GM10248 (cell line): ENCODE data around the gene SEC14L6.

ENCODE experiments used
- CTCF ChIA-PET: fragments of 300-600 bp; sonication (Branson Sonifier 250); formaldehyde crosslinking; extraction: SDS; loops from one replicate; lab custom pipeline; 2021; ENCODE audit warnings: antibody characterized with exemption; lab: Yijun Ruan, JAX
- POLR2A ChIA-PET: fragments of 350-650 bp; sonication (Branson Sonifier 250); formaldehyde crosslinking; extraction: SDS; loops from one replicate; lab custom pipeline; 2020; ENCODE audit warnings: antibody characterized with exemption; lab: Yijun Ruan, JAX
- DNase-seq: peaks from one replicate; pipeline ENCODE4 v3.0.0; 2012; ENCODE audit errors: extremely low spot score
- CTCF ChIP-seq: IDR thresholded peaks from 2 replicates; pipeline ENCODE4 v1.5.1; 2012; ENCODE audit warnings: mild to moderate bottlenecking, low read depth; ENCODE audit errors: extremely low read depth, missing control alignments, control extremely low read depth

Gene SEC14L6

GRCh38 chr22:30502153-30502552 is 44.4 kb downstream of the SEC14L6 start:
- no peak for TF ChIP-seq CTCF
- no peak for DNase-seq
- POLR2A ChIA-PET: no interaction called here
- CTCF ChIA-PET: interaction anchor here (1.0 to 1.4 kb wide), 2 partner anchors 12 to 16 kb away, joined by 3 to 4 read pairs; no protein-coding TSS in a partner anchor

DNA sequence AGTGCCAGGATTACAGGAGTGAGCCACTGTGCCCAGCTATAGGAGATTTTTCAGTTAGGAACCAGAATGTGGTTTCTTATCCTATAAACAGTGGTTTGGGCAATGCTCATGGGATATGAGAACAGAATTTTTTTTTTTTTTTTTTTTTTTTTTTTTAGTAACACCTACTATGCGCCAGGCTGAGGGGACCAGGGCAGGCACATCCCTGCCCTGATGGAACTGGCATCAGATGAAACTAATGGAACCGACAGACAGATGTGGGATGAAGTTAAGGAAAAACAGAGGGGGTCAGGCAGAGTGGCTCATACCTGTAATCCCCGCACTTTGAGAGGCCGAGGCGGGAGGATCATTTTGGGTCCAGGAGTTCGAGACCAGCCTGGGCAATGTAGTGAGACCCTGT is 45.9 kb downstream of the SEC14L6 start:
- ChIA-PET CTCF (interaction anchor here (1.8 kb wide), 1 partner anchor 110 kb away, joined by 5 read pairs; no protein-coding TSS in a partner anchor), POLR2A (no interaction called here)
- TF ChIP-seq CTCF: no peak
- no peak for DNase-seq

DNA sequence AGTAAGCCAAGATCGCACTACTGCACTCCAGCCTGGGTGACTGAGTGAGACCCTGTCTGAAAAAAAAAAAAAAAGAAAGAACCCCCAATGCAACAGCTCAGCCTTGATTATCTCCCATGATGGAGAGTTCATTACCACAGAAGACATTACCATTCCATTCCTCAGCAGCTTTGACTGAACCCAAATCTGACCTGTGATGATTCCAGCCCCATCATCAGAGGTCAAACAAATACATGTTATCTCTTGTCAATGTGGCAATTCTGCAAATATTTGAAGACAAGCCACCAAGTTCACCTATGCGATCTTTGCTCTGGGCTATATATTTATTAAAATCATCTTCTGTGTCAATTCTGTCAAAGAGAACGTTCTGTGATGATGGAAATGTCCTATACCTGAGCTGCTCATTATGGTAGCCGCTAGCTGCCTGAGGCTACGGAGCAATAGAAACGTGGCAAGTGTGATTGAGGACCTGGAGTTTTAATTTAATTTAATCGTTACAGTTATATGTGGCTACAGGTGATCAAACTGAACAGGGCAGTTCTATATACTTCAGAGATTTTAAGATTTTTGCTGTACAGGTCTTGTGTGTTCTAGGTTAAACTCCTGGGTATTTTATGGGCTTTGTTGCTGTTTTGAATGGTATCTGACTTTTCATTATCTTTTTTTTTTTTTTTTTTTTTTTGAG is 48.9 kb downstream of the SEC14L6 start:
- CTCF ChIA-PET: interaction anchor here (1.2 kb wide), 1 partner anchor 52 kb away, joined by 4 read pairs; no protein-coding TSS in a partner anchor
- POLR2A ChIA-PET: interaction anchor here (0.6 kb wide), 1 partner anchor 89 kb away, joined by 3 read pairs; no protein-coding TSS in a partner anchor
- no peak for DNase-seq
- no peak for TF ChIP-seq CTCF

DNA sequence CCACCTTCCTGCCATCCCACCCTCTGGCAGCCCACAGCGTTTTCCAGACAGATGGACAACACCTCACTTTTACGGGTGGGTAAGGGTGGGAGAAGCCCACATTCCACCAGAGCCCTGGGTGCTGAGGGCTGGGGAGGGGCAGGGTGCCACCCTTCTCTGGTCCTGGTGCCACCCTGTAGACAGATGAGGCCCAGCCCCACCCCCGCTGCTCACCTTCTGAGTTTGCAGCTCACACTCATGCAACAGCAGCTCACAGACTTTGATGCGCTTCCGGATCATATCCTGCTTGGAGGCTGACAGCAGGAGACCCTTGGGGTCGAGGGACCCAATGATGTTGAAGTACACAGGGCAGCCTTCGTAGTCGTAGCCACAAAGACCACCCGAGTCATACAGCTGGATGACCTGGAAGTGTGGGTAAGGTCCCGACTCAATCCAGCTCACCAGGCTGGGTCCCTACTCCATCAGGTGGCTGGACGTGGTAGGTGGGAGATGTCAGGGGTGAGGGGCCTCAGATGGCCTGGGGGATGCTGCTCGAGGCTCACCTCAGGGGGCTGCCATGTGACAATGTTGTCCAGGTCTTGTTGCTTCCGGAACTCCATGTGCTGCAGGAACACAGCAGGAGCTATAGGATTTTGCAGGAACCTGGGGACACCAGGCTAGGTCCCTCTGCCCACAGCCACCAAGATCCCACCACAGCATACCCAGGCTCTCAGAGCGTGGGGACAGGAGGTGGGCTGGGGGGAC is 51.3 kb downstream of the SEC14L6 start:
- ChIA-PET POLR2A (no interaction called here), CTCF (interaction anchor here (1.6 to 1.9 kb wide), 2 partner anchors 10 to 16 kb away, joined by 4 to 7 read pairs; no protein-coding TSS in a partner anchor)
- no peak for TF ChIP-seq CTCF
- DNase-seq: no peak

GRCh38 chr22:30492144-30492543 is 54.4 kb downstream of the SEC14L6 start:
- POLR2A ChIA-PET: interaction anchor here (0.7 kb wide), 1 partner anchor 68 kb away, joined by 4 read pairs; no protein-coding TSS in a partner anchor
- no peak for DNase-seq
- CTCF ChIA-PET: no interaction called here
- TF ChIP-seq CTCF: no peak

DNA sequence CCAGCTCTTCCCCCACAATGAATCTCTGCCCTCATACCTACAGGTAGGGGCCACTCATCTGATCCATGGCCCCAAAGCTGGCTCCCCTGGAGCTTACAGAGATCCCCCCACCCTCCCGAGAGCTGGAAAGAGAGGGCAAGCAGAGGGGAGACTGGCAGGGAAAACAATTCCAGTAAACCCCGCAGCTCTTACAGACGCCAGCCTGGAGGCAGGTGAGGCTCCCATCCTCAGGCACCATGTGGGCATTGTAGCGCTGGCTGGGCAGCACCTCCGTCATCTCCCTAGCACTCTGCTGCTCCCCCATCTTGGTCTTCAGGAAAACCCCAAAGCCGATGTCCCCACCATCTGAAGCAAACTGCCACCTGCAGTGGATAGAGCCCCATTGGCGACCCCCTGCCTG is 55.2 kb downstream of the SEC14L6 start:
- POLR2A ChIA-PET: no interaction called here
- no peak for DNase-seq
- CTCF ChIA-PET: no interaction called here
- no peak for TF ChIP-seq CTCF
